Lower leg skin (tissue), 3 donors: ENCODE measurements around the gene OTUD4.

Experiments
- CTCF ChIP-seq, 3 donors: fragments of 450-650 bp; IDR thresholded peaks; one replicate each; pipeline ENCODE4 v1.5.1; 2016; ENCODE audit warnings: antibody characterized with exemption in 3 of 3, mild to moderate bottlenecking in 3 of 3, moderate library complexity in 2 of 3
- POLR2A ChIP-seq, 2 donors: fragments of 450-650 bp; IDR thresholded peaks; one replicate each; pipeline ENCODE4 v1.6.1; 2016 to 2017; ENCODE audit warnings: antibody characterized with exemption in 2 of 2, mild to moderate bottlenecking in 1 of 2, moderate library complexity in 1 of 2

GRCh38 chr4:145200366-145200765, 20.0 kb upstream of the OTUD4 start:
- TF ChIP-seq CTCF (IDR thresholded peaks at IDR 0.05) (no peak), POLR2A (IDR thresholded peaks at IDR 0.05) (no peak)
